GM12878 (cell line): ENCODE measurements around the gene LRRC59. TPM values are rescaled to one million over a fixed set of nuclear protein-coding genes. Genes with fewer than 3 reads are reported as not detected.

Experiments used
- GABPA ChIP-seq: IDR thresholded peaks from 2 replicates; pipeline ENCODE4 v1.6.1; 2014; ENCODE audit warnings: antibody characterized with exemption, low read depth, mild to moderate bottlenecking, inconsistent platforms
- TARDBP ChIP-seq: IDR thresholded peaks from 2 replicates; pipeline ENCODE4 v1.6.1; 2016; ENCODE audit warnings: borderline replicate concordance
- ZBED1 ChIP-seq: IDR thresholded peaks from 2 replicates; pipeline ENCODE4 v1.6.1; 2016; ENCODE audit warnings: borderline replicate concordance
- polyA plus RNA-seq, 11 experiments: library from polyadenylated mRNA; depleted of rRNA in 4 of 11; unstranded in 6 of 11; stranded (reverse) in 5 of 11; fragments of >200 nt; fragmentation: Nextera tagmentation in 4 of 11; fragmentation: Illumina TruSeq in 1 of 11; extraction: Ambion mirVana in 4 of 11; extraction: Trizol in 1 of 11; gene quantifications; 1 replicate in 1 of 11; 2 replicates in 10 of 11; pipeline versions ENCODE4 v1.2.1 to v1.2.3, GENCODE V29; 2011 to 2016; ENCODE audit warnings: inconsistent platforms in 2 of 11, missing spikeins in 2 of 11, low read depth in 1 of 11
- small RNA-seq: library from RNA; depleted of rRNA; stranded (forward); fragments of <200 nt; gene quantifications from one replicate; pipeline ENCODE3, GENCODE V24; 2014
- total RNA-seq, 4 experiments: library from RNA; depleted of rRNA in 3 of 4; stranded (reverse); fragments of >200 nt in 3 of 4; fragmentation: Illumina TruSeq in 1 of 4; extraction: Trizol in 1 of 4; gene quantifications; 2 replicates each; pipeline versions ENCODE4 v1.2.1 to v1.2.3, GENCODE V29; 2013 to 2021
- TF ChIP-seq, protein P1 (sequence below), 3 experiments: IDR thresholded peaks in 2 of 3; conservative IDR thresholded peaks in 1 of 3; 2 replicates each; pipeline ENCODE4 v1.5.1; 2011; ENCODE audit warnings: low read depth in 3 of 3, low read length in 3 of 3, mild to moderate bottlenecking in 3 of 3, control low read depth in 2 of 3, moderate library complexity in 2 of 3, inconsistent platforms in 1 of 3, mixed read lengths in 1 of 3; ENCODE audit not compliant: control insufficient read depth in 2 of 3, insufficient read depth in 1 of 3; ENCODE audit errors: extremely low read depth in 1 of 3

The LRRC59 gene
- total and polyA plus RNA-seq, 10 of the 15 experiments (the other 5 are each of a cell fraction or from before 2014, with no cell fraction given), result 8.8 to 82.2 (median 63.0) TPM

DNA sequence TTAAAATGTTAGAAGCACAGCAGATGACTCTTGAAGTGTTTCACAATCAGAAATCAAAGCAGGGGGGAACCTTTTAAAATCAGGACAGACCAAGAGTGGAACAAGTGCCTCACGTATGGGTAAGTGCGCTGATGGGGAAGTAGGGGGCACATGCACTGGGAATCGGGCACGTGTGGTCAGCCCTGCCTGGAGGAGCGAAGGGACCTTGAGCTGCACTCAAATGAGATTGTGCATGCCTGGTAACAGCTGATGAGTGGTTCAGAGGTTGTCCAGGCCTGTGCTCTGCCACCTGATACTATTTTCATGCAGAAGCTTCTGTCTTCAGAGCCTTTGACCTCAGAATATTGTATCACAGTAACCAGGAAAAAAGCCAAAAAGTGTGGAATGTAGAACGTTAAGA, 65.1 kb downstream of the LRRC59 start (continued):
- TF ChIP-seq, protein P1, sequence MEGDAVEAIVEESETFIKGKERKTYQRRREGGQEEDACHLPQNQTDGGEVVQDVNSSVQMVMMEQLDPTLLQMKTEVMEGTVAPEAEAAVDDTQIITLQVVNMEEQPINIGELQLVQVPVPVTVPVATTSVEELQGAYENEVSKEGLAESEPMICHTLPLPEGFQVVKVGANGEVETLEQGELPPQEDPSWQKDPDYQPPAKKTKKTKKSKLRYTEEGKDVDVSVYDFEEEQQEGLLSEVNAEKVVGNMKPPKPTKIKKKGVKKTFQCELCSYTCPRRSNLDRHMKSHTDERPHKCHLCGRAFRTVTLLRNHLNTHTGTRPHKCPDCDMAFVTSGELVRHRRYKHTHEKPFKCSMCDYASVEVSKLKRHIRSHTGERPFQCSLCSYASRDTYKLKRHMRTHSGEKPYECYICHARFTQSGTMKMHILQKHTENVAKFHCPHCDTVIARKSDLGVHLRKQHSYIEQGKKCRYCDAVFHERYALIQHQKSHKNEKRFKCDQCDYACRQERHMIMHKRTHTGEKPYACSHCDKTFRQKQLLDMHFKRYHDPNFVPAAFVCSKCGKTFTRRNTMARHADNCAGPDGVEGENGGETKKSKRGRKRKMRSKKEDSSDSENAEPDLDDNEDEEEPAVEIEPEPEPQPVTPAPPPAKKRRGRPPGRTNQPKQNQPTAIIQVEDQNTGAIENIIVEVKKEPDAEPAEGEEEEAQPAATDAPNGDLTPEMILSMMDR (IDR thresholded peaks at IDR 0.05 in 2 of 3, conservative IDR thresholded peaks at IDR 0.05 in 1 of 3; ENCODE audit: control insufficient read depth in 2 of 3, extremely low read depth in 1 of 3, insufficient read depth in 1 of 3, low read depth in 3 of 3, low read length in 3 of 3), result no peak
- TF ChIP-seq TARDBP (no peak), ZBED1 (no peak), GABPA (no peak)

Small RNA genes lying within 50 kb of the gene (small RNA-seq; reads per million reads assigned to genes)
- gene RF00019, result not detected

Other genes starting within 250 kb of the LRRC59 start
Only the 7 nearest of the 15 such genes appear.
- 19.0 and 20.6 TPM in 2 replicates for gene XYLT2, start 51.4 kb downstream of the LRRC59 start, total RNA-seq (2014; rRNA removed)
- 5.9 and 7.2 TPM in 2 replicates for gene XYLT2, start 51.4 kb downstream of the LRRC59 start, total RNA-seq (2014; rRNA removed; fragmentation: Illumina TruSeq; extraction: Trizol)
- gene XYLT2, start 51.4 kb downstream of the LRRC59 start, total RNA-seq (2021), result 19.0 and 20.1 TPM in 2 replicates
- 7.6 and 17.0 TPM in 2 replicates for gene XYLT2, start 51.4 kb downstream of the LRRC59 start, polyA plus RNA-seq (2011; rRNA removed)
- gene XYLT2, start 51.4 kb downstream of the LRRC59 start, polyA plus RNA-seq (2014; fragmentation: Illumina TruSeq; extraction: Trizol), result 1.9 and 5.8 TPM in 2 replicates
- gene XYLT2, start 51.4 kb downstream of the LRRC59 start, polyA plus RNA-seq (2014; fragmentation: Nextera tagmentation; extraction: Ambion mirVana), result 1 to 10 TPM in 1 of 2 experiments, under 1 TPM in 1; 0.82 to 1.5 TPM
- gene XYLT2, start 51.4 kb downstream of the LRRC59 start, polyA plus RNA-seq (2014; rRNA removed), result 15.3 and 17.9 TPM in 2 replicates
- gene XYLT2, start 51.4 kb downstream of the LRRC59 start, polyA plus RNA-seq (2016; fragmentation: Nextera tagmentation; extraction: Ambion mirVana), result 10 to 100 TPM; 11.2 to 14.7 TPM
- 79.4 and 88.6 TPM in 2 replicates for gene MRPL27, start 24.3 kb downstream of the LRRC59 start, total RNA-seq (2014; rRNA removed)
- 104 TPM in 2 replicates for gene MRPL27, start 24.3 kb downstream of the LRRC59 start, total RNA-seq (2014; rRNA removed; fragmentation: Illumina TruSeq; extraction: Trizol)
- 83.0 and 87.9 TPM in 2 replicates for gene MRPL27, start 24.3 kb downstream of the LRRC59 start, total RNA-seq (2021)
- gene MRPL27, start 24.3 kb downstream of the LRRC59 start, polyA plus RNA-seq (2011; rRNA removed), result 109 and 154 TPM in 2 replicates
- 95.2 and 101 TPM in 2 replicates for gene MRPL27, start 24.3 kb downstream of the LRRC59 start, polyA plus RNA-seq (2014; fragmentation: Illumina TruSeq; extraction: Trizol)
- gene MRPL27, start 24.3 kb downstream of the LRRC59 start, polyA plus RNA-seq (2014; fragmentation: Nextera tagmentation; extraction: Ambion mirVana), result 100 to 1,000 TPM; 380 to 390 TPM
- gene MRPL27, start 24.3 kb downstream of the LRRC59 start, polyA plus RNA-seq (2014; rRNA removed), result 102 and 109 TPM in 2 replicates
- 100 to 1,000 TPM; 224 to 244 TPM for gene MRPL27, start 24.3 kb downstream of the LRRC59 start, polyA plus RNA-seq (2016; fragmentation: Nextera tagmentation; extraction: Ambion mirVana)
- 17.7 and 19.7 TPM in 2 replicates for gene EME1, start 24.3 kb downstream of the LRRC59 start, total RNA-seq (2014; rRNA removed)
- gene EME1, start 24.3 kb downstream of the LRRC59 start, total RNA-seq (2014; rRNA removed; fragmentation: Illumina TruSeq; extraction: Trizol), result 18.1 and 20.6 TPM in 2 replicates
- gene EME1, start 24.3 kb downstream of the LRRC59 start, total RNA-seq (2021), result 16.8 and 20.8 TPM in 2 replicates
- 31.3 and 31.8 TPM in 2 replicates for gene EME1, start 24.3 kb downstream of the LRRC59 start, polyA plus RNA-seq (2011; rRNA removed)
- 23.2 and 26.9 TPM in 2 replicates for gene EME1, start 24.3 kb downstream of the LRRC59 start, polyA plus RNA-seq (2014; fragmentation: Illumina TruSeq; extraction: Trizol)
- 10 to 100 TPM; 13.8 to 16.7 TPM for gene EME1, start 24.3 kb downstream of the LRRC59 start, polyA plus RNA-seq (2014; fragmentation: Nextera tagmentation; extraction: Ambion mirVana)
- gene EME1, start 24.3 kb downstream of the LRRC59 start, polyA plus RNA-seq (2014; rRNA removed), result 22.9 and 23.7 TPM in 2 replicates
- gene EME1, start 24.3 kb downstream of the LRRC59 start, polyA plus RNA-seq (2016; fragmentation: Nextera tagmentation; extraction: Ambion mirVana), result 10 to 100 TPM; 32.6 to 40.5 TPM
- 22.5 and 25.1 TPM in 2 replicates for gene ACSF2, start 28.7 kb upstream of the LRRC59 start, total RNA-seq (2014; rRNA removed)
- 17.4 and 18.7 TPM in 2 replicates for gene ACSF2, start 28.7 kb upstream of the LRRC59 start, total RNA-seq (2014; rRNA removed; fragmentation: Illumina TruSeq; extraction: Trizol)
- 28.5 and 32.8 TPM in 2 replicates for gene ACSF2, start 28.7 kb upstream of the LRRC59 start, total RNA-seq (2021)
- gene ACSF2, start 28.7 kb upstream of the LRRC59 start, polyA plus RNA-seq (2011; rRNA removed), result 11.7 and 13.2 TPM in 2 replicates
- 15.5 and 20.9 TPM in 2 replicates for gene ACSF2, start 28.7 kb upstream of the LRRC59 start, polyA plus RNA-seq (2014; fragmentation: Illumina TruSeq; extraction: Trizol)
- 10 to 100 TPM; 10.4 to 14.8 TPM for gene ACSF2, start 28.7 kb upstream of the LRRC59 start, polyA plus RNA-seq (2014; fragmentation: Nextera tagmentation; extraction: Ambion mirVana)
- gene ACSF2, start 28.7 kb upstream of the LRRC59 start, polyA plus RNA-seq (2014; rRNA removed), result 22.4 and 24.9 TPM in 2 replicates
- gene ACSF2, start 28.7 kb upstream of the LRRC59 start, polyA plus RNA-seq (2016; fragmentation: Nextera tagmentation; extraction: Ambion mirVana), result 1 to 10 TPM; 7.1 to 8.4 TPM
- gene CHAD, start 71.4 kb upstream of the LRRC59 start, total RNA-seq (2014; rRNA removed), result not detected in 2 replicates
- not detected in 2 replicates for gene CHAD, start 71.4 kb upstream of the LRRC59 start, total RNA-seq (2014; rRNA removed; fragmentation: Illumina TruSeq; extraction: Trizol)
- not detected in 2 replicates for gene CHAD, start 71.4 kb upstream of the LRRC59 start, total RNA-seq (2021)
- gene CHAD, start 71.4 kb upstream of the LRRC59 start, polyA plus RNA-seq (2011; rRNA removed), result not detected in 2 replicates
- not detected in 2 replicates for gene CHAD, start 71.4 kb upstream of the LRRC59 start, polyA plus RNA-seq (2014; fragmentation: Illumina TruSeq; extraction: Trizol)
- not detected for gene CHAD, start 71.4 kb upstream of the LRRC59 start, polyA plus RNA-seq (2014; fragmentation: Nextera tagmentation; extraction: Ambion mirVana)
- gene CHAD, start 71.4 kb upstream of the LRRC59 start, polyA plus RNA-seq (2014; rRNA removed), result not detected in 2 replicates
- under 1 TPM in 1 of 2 experiments, not detected in 1; 0.06 TPM for gene CHAD, start 71.4 kb upstream of the LRRC59 start, polyA plus RNA-seq (2016; fragmentation: Nextera tagmentation; extraction: Ambion mirVana)
- gene RSAD1, start 81.3 kb upstream of the LRRC59 start, total RNA-seq (2014; rRNA removed), result 16.4 and 22.0 TPM in 2 replicates
- gene RSAD1, start 81.3 kb upstream of the LRRC59 start, total RNA-seq (2014; rRNA removed; fragmentation: Illumina TruSeq; extraction: Trizol), result 14.3 and 15.0 TPM in 2 replicates
- gene RSAD1, start 81.3 kb upstream of the LRRC59 start, total RNA-seq (2021), result 24.2 and 26.5 TPM in 2 replicates
- gene RSAD1, start 81.3 kb upstream of the LRRC59 start, polyA plus RNA-seq (2011; rRNA removed), result 26.2 and 28.1 TPM in 2 replicates
- 11.2 and 12.3 TPM in 2 replicates for gene RSAD1, start 81.3 kb upstream of the LRRC59 start, polyA plus RNA-seq (2014; fragmentation: Illumina TruSeq; extraction: Trizol)
- 1 to 10 TPM; 2.5 to 6.2 TPM for gene RSAD1, start 81.3 kb upstream of the LRRC59 start, polyA plus RNA-seq (2014; fragmentation: Nextera tagmentation; extraction: Ambion mirVana)
- 26.7 and 27.6 TPM in 2 replicates for gene RSAD1, start 81.3 kb upstream of the LRRC59 start, polyA plus RNA-seq (2014; rRNA removed)
- gene RSAD1, start 81.3 kb upstream of the LRRC59 start, polyA plus RNA-seq (2016; fragmentation: Nextera tagmentation; extraction: Ambion mirVana), result 10 to 100 TPM; 23.1 to 28.1 TPM
- 1.9 and 2.4 TPM in 2 replicates for gene MYCBPAP, start 110.9 kb upstream of the LRRC59 start, total RNA-seq (2014; rRNA removed)
- gene MYCBPAP, start 110.9 kb upstream of the LRRC59 start, total RNA-seq (2014; rRNA removed; fragmentation: Illumina TruSeq; extraction: Trizol), result 1.0 and 1.2 TPM in 2 replicates
- 2.4 TPM in 2 replicates for gene MYCBPAP, start 110.9 kb upstream of the LRRC59 start, total RNA-seq (2021)
- 0.58 and 0.92 TPM in 2 replicates for gene MYCBPAP, start 110.9 kb upstream of the LRRC59 start, polyA plus RNA-seq (2011; rRNA removed)
- gene MYCBPAP, start 110.9 kb upstream of the LRRC59 start, polyA plus RNA-seq (2014; fragmentation: Illumina TruSeq; extraction: Trizol), result 1.3 and 2.8 TPM in 2 replicates
- under 1 TPM; 0.23 to 0.27 TPM for gene MYCBPAP, start 110.9 kb upstream of the LRRC59 start, polyA plus RNA-seq (2014; fragmentation: Nextera tagmentation; extraction: Ambion mirVana)
- 2.3 and 2.7 TPM in 2 replicates for gene MYCBPAP, start 110.9 kb upstream of the LRRC59 start, polyA plus RNA-seq (2014; rRNA removed)
- gene MYCBPAP, start 110.9 kb upstream of the LRRC59 start, polyA plus RNA-seq (2016; fragmentation: Nextera tagmentation; extraction: Ambion mirVana), result 1 to 10 TPM; 1.7 to 1.8 TPM